GM12878 (cell line): ENCODE measurements around the gene TRUB2.

ENCODE experiments used
- JUND ChIP-seq: IDR thresholded peaks from 2 replicates; pipeline ENCODE4 v1.6.1; 2012; ENCODE audit warnings: low read depth, mild to moderate bottlenecking, low read length, improper control_type of control experiment, moderate library complexity
- TF ChIP-seq, protein P1 (sequence below), 3 experiments: IDR thresholded peaks in 2 of 3; conservative IDR thresholded peaks in 1 of 3; 2 replicates each; pipeline ENCODE4 v1.5.1; 2011; ENCODE audit warnings: low read depth in 3 of 3, low read length in 3 of 3, mild to moderate bottlenecking in 3 of 3, control low read depth in 2 of 3, moderate library complexity in 2 of 3, inconsistent platforms in 1 of 3, mixed read lengths in 1 of 3; ENCODE audit not compliant: control insufficient read depth in 2 of 3, insufficient read depth in 1 of 3; ENCODE audit errors: extremely low read depth in 1 of 3

- TF ChIP-seq, protein P1, sequence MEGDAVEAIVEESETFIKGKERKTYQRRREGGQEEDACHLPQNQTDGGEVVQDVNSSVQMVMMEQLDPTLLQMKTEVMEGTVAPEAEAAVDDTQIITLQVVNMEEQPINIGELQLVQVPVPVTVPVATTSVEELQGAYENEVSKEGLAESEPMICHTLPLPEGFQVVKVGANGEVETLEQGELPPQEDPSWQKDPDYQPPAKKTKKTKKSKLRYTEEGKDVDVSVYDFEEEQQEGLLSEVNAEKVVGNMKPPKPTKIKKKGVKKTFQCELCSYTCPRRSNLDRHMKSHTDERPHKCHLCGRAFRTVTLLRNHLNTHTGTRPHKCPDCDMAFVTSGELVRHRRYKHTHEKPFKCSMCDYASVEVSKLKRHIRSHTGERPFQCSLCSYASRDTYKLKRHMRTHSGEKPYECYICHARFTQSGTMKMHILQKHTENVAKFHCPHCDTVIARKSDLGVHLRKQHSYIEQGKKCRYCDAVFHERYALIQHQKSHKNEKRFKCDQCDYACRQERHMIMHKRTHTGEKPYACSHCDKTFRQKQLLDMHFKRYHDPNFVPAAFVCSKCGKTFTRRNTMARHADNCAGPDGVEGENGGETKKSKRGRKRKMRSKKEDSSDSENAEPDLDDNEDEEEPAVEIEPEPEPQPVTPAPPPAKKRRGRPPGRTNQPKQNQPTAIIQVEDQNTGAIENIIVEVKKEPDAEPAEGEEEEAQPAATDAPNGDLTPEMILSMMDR (IDR thresholded peaks at IDR 0.05 in 2 of 3, conservative IDR thresholded peaks at IDR 0.05 in 1 of 3; ENCODE audit: control insufficient read depth in 2 of 3, extremely low read depth in 1 of 3, insufficient read depth in 1 of 3, low read depth in 3 of 3, low read length in 3 of 3): peak in 1 of 3 experiments; percentile 9; a peak in 1 of 6 replicates
- no peak for TF ChIP-seq JUND
These were observed 48.7 kb upstream of the TRUB2 start, which contains the start of gene URM1 for GRCh38 chr9:128370752-128371629.
